DMS 273 (cell line): Measurements from ENCODE around the gene MAD1L1.
"Not testable (repeated sequence)": the region's sequence is repeated elsewhere in the genome, so short reads cannot be mapped to it uniquely, and the experiment has no call there.

Source experiments
- DNase-seq: peaks from one replicate; lab custom pipeline; 2025; ENCODE audit not compliant: unreplicated experiment; lab: John Stamatoyannopoulos, UW

The MAD1L1 gene

GRCh38 chr7:2072042-2072441 lies 160.7 kb downstream of the MAD1L1 start:
- no peak for DNase-seq

DNA sequence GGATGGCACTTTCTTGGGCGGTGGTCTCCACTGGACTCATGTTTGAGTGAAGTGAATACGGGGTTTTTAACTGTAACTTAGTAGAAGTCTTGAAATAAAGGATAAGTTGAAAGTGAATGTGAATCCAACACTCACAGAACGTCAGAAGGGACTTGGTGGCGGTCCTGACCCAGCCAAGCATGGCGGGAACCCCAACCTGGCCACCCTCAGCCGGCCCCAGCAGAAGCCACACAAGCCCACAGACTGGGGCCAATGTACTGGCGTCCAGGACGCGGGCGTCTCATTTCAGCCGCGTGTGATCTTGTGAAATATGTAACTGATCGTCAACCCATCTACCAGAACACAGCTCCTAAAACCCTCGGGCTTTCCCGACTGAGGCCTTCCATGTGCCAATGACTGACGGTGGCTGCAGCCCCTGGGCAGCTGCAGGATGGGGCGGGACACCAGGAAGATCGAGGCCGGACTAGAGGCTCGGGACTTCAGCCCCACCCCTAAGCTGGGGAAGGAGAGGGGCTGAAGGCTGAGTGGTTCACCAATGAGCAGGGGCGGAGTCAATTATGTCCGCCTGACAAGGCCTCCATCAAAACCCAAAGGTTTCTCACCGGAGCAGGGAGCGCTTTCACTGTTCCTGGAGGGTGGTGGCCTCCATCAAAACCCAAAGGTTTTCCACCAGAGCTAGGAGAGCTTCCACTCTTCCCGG lies 161.5 kb downstream of the MAD1L1 start:
- DNase-seq: no peak

GRCh38 chr7:2070151-2070763 lies 162.5 kb downstream of the MAD1L1 start:
- no peak for DNase-seq

GRCh38 chr7:2069472-2069860 lies 163.3 kb downstream of the MAD1L1 start:
- DNase-seq: no peak

DNA sequence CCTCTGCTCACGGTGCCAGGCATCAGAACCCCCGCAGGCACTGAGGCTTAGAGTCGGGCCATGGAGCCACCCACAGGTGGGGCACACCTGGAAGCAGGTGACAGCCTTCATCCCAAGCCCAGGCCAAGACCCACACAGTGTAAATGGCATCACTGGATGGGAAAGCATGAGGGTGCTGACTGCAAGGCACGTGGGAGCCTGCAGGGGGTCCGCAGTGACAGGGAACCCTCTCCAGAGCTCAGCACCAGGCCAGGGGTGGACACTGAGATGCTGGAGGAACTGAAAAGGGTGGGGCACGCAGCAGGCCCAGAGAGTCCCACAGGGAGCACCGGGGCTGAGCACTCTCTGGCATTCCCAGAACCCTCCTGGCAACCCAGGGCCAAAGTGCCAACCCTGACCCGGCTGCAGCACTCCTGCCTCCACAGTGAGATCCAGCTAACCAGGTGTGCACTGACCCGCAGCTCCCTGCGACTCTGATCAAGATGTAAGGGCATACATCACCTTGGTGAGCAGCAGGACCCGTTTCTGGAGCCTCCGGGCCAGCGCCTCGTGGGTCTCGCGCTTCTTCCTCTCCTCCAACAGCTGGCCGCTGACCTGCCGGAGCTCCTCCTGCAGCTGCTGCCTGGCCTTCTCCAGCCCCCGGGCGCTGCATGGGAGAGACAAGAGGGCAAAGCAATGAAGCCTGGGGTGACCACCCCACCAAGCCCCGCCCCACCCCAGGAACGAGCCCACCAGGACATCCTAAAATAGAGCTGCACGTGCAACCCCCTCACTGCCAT lies 163.9 kb downstream of the MAD1L1 start:
- DNase-seq: no peak

- DNase-seq: no peak
These were observed 166.4 kb downstream of the MAD1L1 start for GRCh38 chr7:2066251-2066919.

DNA sequence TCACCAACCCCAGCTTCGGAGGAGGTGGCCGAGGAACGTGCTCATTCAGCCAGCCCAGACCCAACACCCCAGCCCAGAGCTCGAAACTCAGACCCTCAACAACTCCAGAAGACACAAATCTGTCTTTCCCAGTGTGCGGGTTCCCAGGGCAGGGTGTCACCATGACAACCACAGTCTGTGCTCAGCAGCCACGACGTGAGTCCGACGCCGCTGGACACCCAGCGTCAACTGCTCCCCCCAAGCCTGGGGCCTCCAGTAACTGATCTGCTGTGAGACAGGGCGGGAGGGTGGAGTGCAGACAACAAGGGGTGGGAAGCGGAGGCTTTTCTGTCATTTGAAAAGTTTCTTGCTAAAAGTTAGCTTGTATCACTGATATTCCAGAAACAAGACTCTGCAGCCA lies 167.2 kb downstream of the MAD1L1 start:
- no peak for DNase-seq

GRCh38 chr7:2063563-2064260 lies 169.0 kb downstream of the MAD1L1 start:
- peak; percentile 31 for DNase-seq

GRCh38 chr7:2062648-2063047 lies 170.1 kb downstream of the MAD1L1 start:
- no peak for DNase-seq

GRCh38 chr7:2060701-2061100 lies 172.0 kb downstream of the MAD1L1 start:
- no peak for DNase-seq

DNA sequence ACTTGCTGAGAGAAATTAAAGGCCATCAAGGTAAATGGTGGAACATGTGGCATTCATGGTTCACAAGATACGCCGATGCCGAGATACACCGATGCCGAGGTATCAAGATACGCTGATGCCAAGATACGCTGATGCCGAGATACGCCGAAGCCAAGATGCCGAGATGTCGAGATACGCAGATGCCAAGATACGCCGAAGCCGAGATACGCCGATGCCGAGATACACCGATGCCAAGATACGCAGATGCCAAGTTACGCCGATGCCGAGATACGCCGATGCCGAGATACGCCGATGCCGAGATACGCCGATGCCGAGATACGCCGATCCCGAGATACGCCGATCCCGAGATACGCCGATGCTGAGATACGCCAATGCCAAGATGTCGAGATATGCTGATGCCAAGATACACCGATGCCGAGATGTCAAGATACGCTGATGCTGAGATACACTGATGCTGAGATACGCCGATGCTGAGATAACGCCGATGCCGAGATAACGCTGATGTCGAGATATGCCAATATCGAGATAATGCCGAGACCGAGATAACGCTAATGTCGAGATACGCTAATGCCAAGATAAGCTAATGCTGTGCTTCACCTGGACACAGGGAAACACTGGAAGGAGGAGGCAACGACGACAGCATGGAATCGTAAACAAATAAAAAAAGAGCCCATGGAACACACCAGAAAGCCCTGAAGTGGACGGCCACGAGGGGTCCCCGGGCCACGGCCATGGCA lies 172.6 kb downstream of the MAD1L1 start:
- DNase-seq: no peak

DNA sequence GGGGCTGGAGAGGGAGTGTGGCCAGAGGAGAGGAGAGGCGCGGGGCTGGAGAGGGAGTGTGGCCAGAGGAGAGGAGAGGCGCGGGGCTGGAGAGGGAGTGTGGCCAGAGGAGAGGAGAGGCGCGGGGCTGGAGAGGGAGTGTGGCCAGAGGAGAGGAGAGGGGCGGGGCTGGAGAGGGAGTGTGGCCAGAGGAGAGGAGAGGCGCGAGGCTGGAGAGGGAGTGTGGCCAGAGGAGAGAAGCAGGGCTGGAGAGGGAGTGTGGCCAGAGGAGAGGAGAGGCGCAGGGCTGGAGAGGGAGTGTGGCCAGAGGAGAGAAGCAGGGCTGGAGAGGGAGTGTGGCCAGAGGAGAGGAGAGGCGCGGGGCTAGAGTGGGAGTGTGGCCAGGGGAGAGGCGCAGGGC lies 174.5 kb downstream of the MAD1L1 start:
- DNase-seq: not testable (repeated sequence)

DNA sequence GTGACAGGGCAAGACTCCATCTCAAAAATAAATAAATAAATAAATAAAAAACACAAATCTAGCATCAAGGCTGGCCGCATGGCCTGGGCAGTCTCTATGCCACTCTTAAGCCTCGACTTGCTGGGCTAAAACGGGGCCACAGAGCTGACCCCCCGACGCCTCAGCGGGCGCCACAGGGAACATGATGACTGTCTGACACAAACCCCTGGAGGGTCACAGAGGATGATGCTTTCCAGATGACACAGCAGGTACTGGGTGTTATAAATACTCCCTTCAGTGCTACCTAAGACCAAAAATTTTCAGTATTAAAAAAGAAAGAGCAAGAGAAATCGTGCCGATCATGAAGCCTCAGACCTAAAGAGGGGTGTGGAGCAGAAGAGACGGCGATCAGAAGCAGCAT lies 176.8 kb downstream of the MAD1L1 start:
- DNase-seq: no peak

- DNase-seq: no peak
These were observed 177.8 kb downstream of the MAD1L1 start for GRCh38 chr7:2054927-2055326.

DNA sequence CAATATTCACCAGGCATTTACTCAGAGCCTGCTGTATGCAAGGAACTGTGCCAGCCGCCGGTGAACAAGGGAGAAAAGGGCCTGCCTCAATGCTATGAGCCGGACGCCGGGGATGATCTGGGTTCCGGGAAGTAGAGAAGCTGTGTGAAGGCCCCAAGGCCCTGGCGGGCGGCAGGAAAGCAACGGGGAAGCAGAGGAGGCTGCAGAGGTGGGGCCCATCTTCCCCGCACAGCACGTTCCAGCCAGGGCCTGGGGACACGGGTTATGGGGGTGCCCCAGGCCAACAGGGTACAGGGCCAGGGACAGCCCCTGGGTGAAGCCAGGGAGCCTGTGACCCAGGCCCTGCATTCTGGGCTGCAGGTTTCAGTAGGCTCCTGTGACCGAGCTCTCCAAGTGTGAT lies 179.3 kb downstream of the MAD1L1 start:
- DNase-seq: no peak

GRCh38 chr7:2052657-2053048 lies 180.1 kb downstream of the MAD1L1 start:
- DNase-seq: peak; percentile 79

DNA sequence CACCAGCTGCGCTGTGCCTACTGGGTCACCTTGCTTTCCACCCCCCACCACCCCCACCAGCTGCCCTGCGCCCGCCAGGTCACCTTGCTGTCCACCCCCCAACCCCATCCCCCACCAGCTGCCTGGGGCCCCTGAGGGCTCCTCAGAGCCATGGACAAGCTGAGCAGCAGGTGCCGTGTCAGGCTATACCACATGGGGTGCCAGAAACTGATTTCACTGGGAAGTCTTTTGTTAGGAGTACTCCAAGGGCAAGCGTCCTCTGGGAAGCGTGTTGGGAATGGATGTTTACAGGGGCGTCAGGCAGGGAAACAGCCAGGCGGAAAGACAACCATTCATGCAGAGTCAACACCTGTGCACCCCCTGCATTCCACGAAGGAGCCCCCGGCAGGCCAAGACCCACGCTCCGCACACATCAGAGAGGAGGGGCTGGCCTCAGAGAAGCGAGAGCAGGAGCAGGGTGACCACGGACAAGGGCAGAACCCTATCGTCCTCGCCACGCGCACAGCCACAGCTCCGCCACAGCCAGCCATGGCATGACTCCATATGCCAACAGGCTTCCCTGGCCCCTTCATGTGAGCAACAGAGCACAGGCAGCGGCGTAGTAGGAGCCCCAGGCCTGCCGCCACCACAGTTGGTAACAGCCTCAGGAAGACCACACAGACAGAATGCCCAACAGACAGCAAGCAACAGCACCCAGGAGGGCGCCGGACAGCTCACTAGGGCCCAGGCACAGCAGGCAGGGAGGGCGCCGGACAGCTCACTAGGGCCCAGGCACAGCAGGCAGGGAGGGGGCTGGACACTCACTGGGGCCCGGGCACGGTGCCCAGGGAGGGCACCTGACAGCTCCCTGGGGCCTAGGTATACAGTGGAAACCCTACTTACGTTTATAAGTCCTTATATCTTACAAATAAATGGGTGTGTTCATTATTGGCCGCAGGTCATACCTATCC lies 180.8 kb downstream of the MAD1L1 start:
- DNase-seq: peak; percentile 79

GRCh38 chr7:2050511-2050866 lies 182.3 kb downstream of the MAD1L1 start:
- DNase-seq: no peak

DNA sequence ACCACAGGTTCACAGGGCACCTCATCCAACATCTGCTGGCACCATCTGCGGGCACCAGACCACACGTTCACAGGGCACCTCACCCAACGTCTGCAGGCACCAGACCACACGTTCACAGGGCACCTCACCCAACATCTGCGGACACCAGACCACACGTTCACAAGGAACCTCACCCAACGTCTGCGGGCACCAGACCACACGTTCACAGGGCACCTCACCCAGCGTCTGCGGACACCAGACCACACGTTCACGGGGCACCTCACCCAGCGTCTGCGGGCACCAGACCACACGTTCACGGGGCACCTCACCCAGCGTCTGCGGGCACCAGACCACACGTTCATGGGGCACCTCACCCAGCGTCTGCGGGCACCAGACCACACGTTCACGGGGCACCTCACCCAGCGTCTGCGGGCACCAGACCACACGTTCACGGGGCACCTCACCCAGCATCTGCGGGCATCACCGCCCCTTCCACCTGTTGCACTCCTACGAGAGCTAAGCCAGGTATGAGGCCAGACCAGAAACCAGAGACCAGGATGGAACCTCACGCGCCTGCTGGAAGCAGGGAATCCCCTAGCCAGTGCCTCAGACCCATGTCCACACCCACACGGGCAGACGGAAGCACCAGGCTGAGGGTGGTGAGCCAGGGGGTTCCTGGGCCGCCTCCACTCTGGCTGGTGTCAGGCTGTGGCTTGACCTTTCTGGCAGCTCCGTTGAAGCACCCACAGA lies 182.8 kb downstream of the MAD1L1 start:
- no peak for DNase-seq
